Keratinocyte (primary cell): ENCODE data around the gene CASP8. TPM values are rescaled to one million over a fixed set of nuclear protein-coding genes. Genes with fewer than 3 reads are reported as not detected.
"Not testable (repeated sequence)": the region's sequence is repeated elsewhere in the genome, so short reads cannot be mapped to it uniquely, and the experiment has no call there.

ENCODE experiments used
- DNase-seq: peaks from one replicate; pipeline ENCODE4 v3.0.0-alpha.2; 2011; ENCODE audit warnings: low read depth, missing footprints, low spot score
- FAIRE-seq: peaks from 2 replicates; lab custom pipeline; 2011; peaks lifted over from hg19 to GRCh38; lab: Jason Lieb, UNC
- H2AFZ ChIP-seq: 2 replicates; pipeline ENCODE4 v1.6.0; 2012; ENCODE audit warnings: low read length, control low read depth, inconsistent platforms; ENCODE audit not compliant: control insufficient read depth
- H3K27ac ChIP-seq: 2 replicates; pipeline ENCODE4 v1.5.1; 2011; ENCODE audit warnings: low read length; ENCODE audit not compliant: control insufficient read depth, insufficient read depth
- H3K27me3 ChIP-seq: 3 replicates; pipeline ENCODE4 v1.6.0; 2011; ENCODE audit warnings: low read length; ENCODE audit not compliant: control insufficient read depth, insufficient read depth; ENCODE audit errors: extremely low read depth
- H3K36me3 ChIP-seq, 2 experiments: 2 replicates in 1 of 2; 3 replicates in 1 of 2; pipeline ENCODE4 v1.5.1; 2011; ENCODE audit warnings: low read length in 2 of 2, mild to moderate bottlenecking in 1 of 2; ENCODE audit not compliant: control insufficient read depth in 2 of 2, insufficient read depth in 2 of 2; ENCODE audit errors: extremely low read depth in 1 of 2
- H3K4me1 ChIP-seq: 3 replicates; pipeline ENCODE4 v1.5.1; 2011; ENCODE audit warnings: low read length; ENCODE audit not compliant: control insufficient read depth, insufficient read depth; ENCODE audit errors: extremely low read depth
- H3K4me2 ChIP-seq: 3 replicates; pipeline ENCODE4 v1.6.0; 2011; ENCODE audit warnings: low read depth, low read length; ENCODE audit not compliant: control insufficient read depth, insufficient read depth; ENCODE audit errors: extremely low read depth
- H3K4me3 ChIP-seq, 3 experiments: fragments of 200-600 bp in 1 of 3; sonication (generic) in 1 of 3; 2 replicates in 2 of 3; 3 replicates in 1 of 3; pipeline ENCODE4 v1.5.1; 2011 to 2016; ENCODE audit warnings: low read length in 3 of 3, mild to moderate bottlenecking in 3 of 3, control low read depth in 2 of 3, inconsistent platforms in 1 of 3, low read depth in 1 of 3, mixed read lengths in 1 of 3, mixed run types in 1 of 3, moderate library complexity in 1 of 3; ENCODE audit not compliant: control insufficient read depth in 2 of 3, insufficient read depth in 2 of 3; ENCODE audit errors: extremely low read depth in 1 of 3
- H3K79me2 ChIP-seq: 2 replicates; pipeline ENCODE4 v1.6.0; 2012; ENCODE audit warnings: low read length; ENCODE audit not compliant: control insufficient read depth, insufficient read depth
- H3K9ac ChIP-seq: 3 replicates; pipeline ENCODE4 v1.6.0; 2011; ENCODE audit warnings: low read length; ENCODE audit not compliant: control insufficient read depth, insufficient read depth; ENCODE audit errors: extremely low read depth
- H3K9me1 ChIP-seq: 3 replicates; pipeline ENCODE4 v1.6.0; 2011; ENCODE audit warnings: low read length; ENCODE audit not compliant: control insufficient read depth, insufficient read depth; ENCODE audit errors: extremely low read depth
- H3K9me3 ChIP-seq: 2 replicates; pipeline ENCODE4 v1.5.1; 2012; ENCODE audit warnings: low read depth, low read length; ENCODE audit not compliant: control insufficient read depth
- H4K20me1 ChIP-seq: 3 replicates; pipeline ENCODE4 v1.6.0; 2011; ENCODE audit warnings: low read length; ENCODE audit not compliant: control insufficient read depth, insufficient read depth; ENCODE audit errors: extremely low read depth
- CTCF ChIP-seq, 3 experiments: IDR thresholded peaks in 1 of 3; conservative IDR thresholded peaks in 1 of 3; optimal IDR thresholded peaks in 1 of 3; 2 replicates in 2 of 3; 3 replicates in 1 of 3; pipeline versions ENCODE3 to v1.5.1; 2011; ENCODE audit warnings: low read length in 3 of 3, mild to moderate bottlenecking in 3 of 3, moderate library complexity in 2 of 3, control low read depth in 1 of 3, inconsistent platforms in 1 of 3; ENCODE audit not compliant: insufficient read depth in 2 of 3; ENCODE audit errors: extremely low read depth in 1 of 3
- EZH2 ChIP-seq: IDR thresholded peaks from one replicate; pipeline ENCODE4 v1.6.1; 2012; ENCODE audit warnings: inconsistent platforms, mild to moderate bottlenecking, low read length, moderate library complexity
- dilution Hi-C: fragments of 300-500 bp; cut with MboI; formaldehyde crosslinking; loops from one replicate; pipeline ENCODE4 v1.7.0; 2020; ENCODE audit warnings: low sequenced_read_pairs; ENCODE audit not compliant: extremely low pct_ligation_motif_present
- polyA plus RNA-seq, 5 experiments: library from polyadenylated mRNA; depleted of rRNA in 3 of 5; stranded (reverse) in 3 of 5; stranded (forward) in 1 of 5; unstranded in 1 of 5; fragments of >200 nt; gene quantifications; 1 replicate in 1 of 5; 2 replicates in 3 of 5; 3 replicates in 1 of 5; pipeline versions ENCODE4 v1.2.1 to v1.2.3, GENCODE V29; 2011 to 2012; ENCODE audit warnings: missing spikeins in 2 of 5, low read depth in 1 of 5, low replicate concordance in 1 of 5

Gene CASP8
- polyA plus RNA-seq, 1 donor (not counting 4 experiments of a cell fraction or from before 2014, with no cell fraction given), result 27.0 TPM

DNA sequence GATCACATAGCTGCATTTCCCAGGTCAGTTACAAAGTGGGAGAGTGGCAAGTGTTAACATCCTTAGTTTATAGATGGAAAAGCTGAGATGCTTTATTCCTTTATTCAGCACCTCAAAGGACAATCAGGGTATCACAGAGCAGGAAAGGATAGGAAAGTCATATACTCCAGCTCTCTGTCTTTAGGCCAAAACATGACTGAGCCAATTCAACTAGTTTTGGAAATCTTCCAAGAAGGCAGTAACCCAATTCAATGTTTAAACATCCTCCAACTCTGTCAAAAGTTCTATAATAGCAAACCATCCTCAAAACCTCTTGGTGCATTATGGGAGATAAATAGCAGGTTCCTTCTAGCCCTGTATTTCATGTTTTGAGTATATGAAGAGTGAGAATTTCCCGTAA lies 25.2 kb downstream of the CASP8 start:
- Histone ChIP-seq H3K4me2 (no peak overlapping the region), H4K20me1 (no peaks in the 10 kb centered on the region), H2AFZ (no peak overlapping the region), H3K9ac (no peak overlapping the region), H3K9me1 (no peaks in the 10 kb centered on the region), H3K4me1 (no peaks in the 10 kb centered on the region), H3K36me3 (peaks cover 4 to 8% of the 10 kb centered on the region in 2 experiments), H3K27me3 (no peaks in the 10 kb centered on the region), H3K79me2 (no peaks in the 10 kb centered on the region), H3K27ac (no peak overlapping the region), H3K4me3 (no peak overlapping the region), H3K9me3 (no peaks in the 10 kb centered on the region)
- TF ChIP-seq EZH2 (no peak), CTCF (optimal IDR thresholded peaks at IDR 0.05 in 1 of 3, IDR thresholded peaks at IDR 0.05 in 1 of 3, conservative IDR thresholded peaks at IDR 0.05 in 1 of 3; ENCODE audit: extremely low read depth in 1 of 3, insufficient read depth in 2 of 3, low read length in 3 of 3) (no peak)
- DNase-seq, result no peak
- dilution Hi-C loops, result no loop called here
- FAIRE-seq, result no peak

DNA sequence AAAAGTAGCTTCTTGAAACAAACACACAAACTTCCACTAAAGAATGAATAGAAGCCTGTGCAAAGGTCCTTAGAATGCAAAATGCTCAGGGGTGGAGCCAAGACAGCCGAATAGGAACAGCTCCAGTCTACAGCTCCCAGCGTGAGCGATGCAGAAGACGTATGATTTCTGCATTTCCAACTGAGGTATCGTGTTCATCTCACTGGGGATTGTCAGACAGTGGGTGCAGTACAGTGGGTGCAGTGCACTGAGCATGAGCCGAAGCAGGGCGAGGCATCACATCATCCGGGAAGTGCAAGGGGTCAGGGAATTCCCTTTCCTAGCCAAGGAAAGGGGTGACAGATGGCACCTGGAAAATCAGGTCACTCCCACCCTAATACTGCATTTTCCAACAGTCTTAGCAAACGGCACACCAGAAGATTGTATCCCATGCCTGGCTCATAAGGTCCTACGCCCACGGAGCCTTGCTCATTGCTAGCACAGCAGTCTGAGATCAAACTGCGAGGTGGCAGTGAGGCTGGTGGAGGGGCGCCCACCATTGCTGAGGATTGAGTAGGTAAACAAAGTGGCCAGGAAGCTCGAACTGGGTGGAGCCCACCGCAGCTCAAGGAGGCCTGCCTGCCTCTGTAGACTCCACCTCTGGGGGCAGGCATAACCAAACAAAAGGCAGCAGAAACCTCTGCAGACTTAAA lies 30.3 kb downstream of the CASP8 start:
- H3K4me3 ChIP-seq, H2AFZ ChIP-seq, dilution Hi-C loops, H3K4me2 ChIP-seq, H3K36me3 ChIP-seq, FAIRE-seq, H3K4me1 ChIP-seq, H3K27me3 ChIP-seq, H3K27ac ChIP-seq, DNase-seq, H3K9ac ChIP-seq, H3K79me2 ChIP-seq, H4K20me1 ChIP-seq, H3K9me1 ChIP-seq, H3K9me3 ChIP-seq: not testable (repeated sequence)
